ENCODE results near the gene AP5B1.

Gene AP5B1

GRCh38 chr11:65809496-65809895 lies 28.7 kb upstream of the AP5B1 start:
- no peak overlapping the region for H3K4me3 ChIP-seq (ENCODE audit: low read depth, low read length)
- no peak for TF ChIP-seq CTCF (IDR thresholded peaks at IDR 0.05; ENCODE audit: borderline replicate concordance, insufficient read depth, low read depth, low read length)

- TF ChIP-seq CTCF (IDR thresholded peaks at IDR 0.05; ENCODE audit: borderline replicate concordance, insufficient read depth, low read depth, low read length): no peak
- no peak overlapping the region for H3K4me3 ChIP-seq (ENCODE audit: low read depth, low read length)
These were observed 28.1 kb upstream of the AP5B1 start for GRCh38 chr11:65808744-65809341.

- H3K4me3 ChIP-seq (ENCODE audit: low read depth, low read length): no peak overlapping the region
- TF ChIP-seq CTCF (IDR thresholded peaks at IDR 0.05; ENCODE audit: borderline replicate concordance, insufficient read depth, low read depth, low read length): no peak
These were observed 26.2 kb upstream of the AP5B1 start for GRCh38 chr11:65806979-65807378.

- H3K4me3 ChIP-seq (ENCODE audit: low read depth, low read length): no peak overlapping the region
- no peak for TF ChIP-seq CTCF (IDR thresholded peaks at IDR 0.05; ENCODE audit: borderline replicate concordance, insufficient read depth, low read depth, low read length)
These were observed 23.2 kb upstream of the AP5B1 start for GRCh38 chr11:65803797-65804492.

GRCh38 chr11:65802841-65803240 lies 22.1 kb upstream of the AP5B1 start:
- no peak for TF ChIP-seq CTCF (IDR thresholded peaks at IDR 0.05; ENCODE audit: borderline replicate concordance, insufficient read depth, low read depth, low read length)

GRCh38 chr11:65801153-65801987 lies 20.6 kb upstream of the AP5B1 start:
- no peak for TF ChIP-seq CTCF (IDR thresholded peaks at IDR 0.05; ENCODE audit: borderline replicate concordance, insufficient read depth, low read depth, low read length)
- no peak overlapping the region for H3K4me3 ChIP-seq (ENCODE audit: low read depth, low read length)

More at GRCh38 chr11:65802841-65803240, 22.1 kb upstream of the AP5B1 start:
- H3K4me3 ChIP-seq (ENCODE audit: low read depth, low read length): no peak overlapping the region
